ENCODE results near the gene CTNND2. TPM values are rescaled to one million over a fixed set of nuclear protein-coding genes. Genes with fewer than 3 reads are reported as not detected.

The CTNND2 gene
- total and polyA plus RNA-seq, 4 donors: 0.30 to 2.2 (median 0.71) TPM

DNA sequence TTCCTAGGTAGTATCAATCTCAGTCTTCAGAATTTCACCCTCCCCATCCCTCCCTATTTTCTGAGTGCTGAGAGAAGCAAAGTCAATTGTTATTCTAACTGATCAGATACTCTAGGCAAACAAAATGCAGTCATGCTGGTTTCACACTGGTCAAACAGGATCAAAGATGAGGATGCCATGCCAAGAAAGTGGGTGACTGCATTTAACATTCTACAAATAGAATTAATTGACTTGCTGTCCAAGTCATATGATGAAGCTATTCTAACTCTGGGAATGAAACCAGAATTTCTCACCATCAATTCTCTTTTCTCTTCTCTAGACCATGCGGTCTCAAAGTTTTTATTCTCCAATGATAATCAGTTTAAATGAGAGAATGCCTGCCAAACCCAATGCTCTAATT is 112.5 kb downstream of the CTNND2 start:
- H3K27ac ChIP-seq (ENCODE audit: low read depth in 1 of 2, low read length in 1 of 2): no peak overlapping the region
- no peak overlapping the region for H3K4me3 ChIP-seq
- H3K36me3 ChIP-seq (ENCODE audit: control insufficient read depth in 4 of 4, insufficient read depth in 4 of 4, low read length in 4 of 4): no peaks in the 10 kb centered on the region
- DNase-seq (no peak), ATAC-seq (ENCODE audit: insufficient read depth, low FRiP score) (no peak)
- TF ChIP-seq, protein P1, sequence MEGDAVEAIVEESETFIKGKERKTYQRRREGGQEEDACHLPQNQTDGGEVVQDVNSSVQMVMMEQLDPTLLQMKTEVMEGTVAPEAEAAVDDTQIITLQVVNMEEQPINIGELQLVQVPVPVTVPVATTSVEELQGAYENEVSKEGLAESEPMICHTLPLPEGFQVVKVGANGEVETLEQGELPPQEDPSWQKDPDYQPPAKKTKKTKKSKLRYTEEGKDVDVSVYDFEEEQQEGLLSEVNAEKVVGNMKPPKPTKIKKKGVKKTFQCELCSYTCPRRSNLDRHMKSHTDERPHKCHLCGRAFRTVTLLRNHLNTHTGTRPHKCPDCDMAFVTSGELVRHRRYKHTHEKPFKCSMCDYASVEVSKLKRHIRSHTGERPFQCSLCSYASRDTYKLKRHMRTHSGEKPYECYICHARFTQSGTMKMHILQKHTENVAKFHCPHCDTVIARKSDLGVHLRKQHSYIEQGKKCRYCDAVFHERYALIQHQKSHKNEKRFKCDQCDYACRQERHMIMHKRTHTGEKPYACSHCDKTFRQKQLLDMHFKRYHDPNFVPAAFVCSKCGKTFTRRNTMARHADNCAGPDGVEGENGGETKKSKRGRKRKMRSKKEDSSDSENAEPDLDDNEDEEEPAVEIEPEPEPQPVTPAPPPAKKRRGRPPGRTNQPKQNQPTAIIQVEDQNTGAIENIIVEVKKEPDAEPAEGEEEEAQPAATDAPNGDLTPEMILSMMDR (IDR thresholded peaks at IDR 0.05; ENCODE audit: control extremely low read depth, extremely low read depth): no peak
- WGBS, 2 donors: 81 to 96% methylated on average over 1 of the region's 1 CpG
- H3K9ac ChIP-seq (ENCODE audit: insufficient read depth in 1 of 2, low read length in 2 of 2): no peak overlapping the region
- H3K4me1 ChIP-seq (ENCODE audit: control insufficient read depth in 5 of 5, insufficient read depth in 5 of 5, low read length in 5 of 5): peaks cover 0 to 7% (median 0%) of the 10 kb centered on the region in 5 donors
- H3K9me3 ChIP-seq (ENCODE audit: control insufficient read depth in 4 of 4, insufficient read depth in 3 of 4, low read length in 3 of 4): peaks cover 0 to 3% (median 0%) of the 10 kb centered on the region in 4 donors
- no peaks in the 10 kb centered on the region for H3K27me3 ChIP-seq (ENCODE audit: control insufficient read depth in 3 of 3, insufficient read depth in 3 of 3, low read length in 2 of 3)

DNA sequence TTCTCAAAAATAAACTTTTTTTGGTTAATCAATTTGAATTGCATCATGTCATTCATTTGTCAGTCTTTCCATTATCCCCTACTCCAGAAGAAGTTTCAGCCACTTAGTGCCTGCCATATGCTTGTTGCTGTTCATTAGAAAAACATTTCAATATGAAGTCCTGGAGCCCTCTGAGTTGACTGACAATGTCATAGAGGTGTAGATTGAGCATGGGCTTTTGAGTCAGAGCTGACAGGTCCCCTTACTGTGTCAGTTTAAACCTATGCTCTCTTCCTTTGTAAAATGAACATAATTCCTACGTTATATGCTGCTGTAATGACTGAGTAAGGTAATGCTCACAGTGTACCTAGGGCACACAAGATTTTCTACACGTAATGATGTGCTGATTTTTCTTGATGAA is 114.0 kb downstream of the CTNND2 start:
- no peak overlapping the region for H3K4me3 ChIP-seq
- no peak overlapping the region for H3K27ac ChIP-seq (ENCODE audit: low read depth in 1 of 2, low read length in 1 of 2)
- H3K9me3 ChIP-seq (ENCODE audit: control insufficient read depth in 4 of 4, insufficient read depth in 3 of 4, low read length in 3 of 4): peaks cover 0 to 2% (median 0%) of the 10 kb centered on the region in 4 donors
- DNase-seq (no peak), ATAC-seq (ENCODE audit: insufficient read depth, low FRiP score) (no peak)
- no peak overlapping the region for H3K9ac ChIP-seq (ENCODE audit: insufficient read depth in 1 of 2, low read length in 2 of 2)
- peaks cover 0 to 7% (median 0%) of the 10 kb centered on the region in 5 donors for H3K4me1 ChIP-seq (ENCODE audit: control insufficient read depth in 5 of 5, insufficient read depth in 5 of 5, low read length in 5 of 5)
- WGBS, 2 donors: 45 to 46% methylated on average over 2 of the region's 2 CpGs
- TF ChIP-seq, protein P1 (IDR thresholded peaks at IDR 0.05; ENCODE audit: control extremely low read depth, extremely low read depth): no peak
- no peaks in the 10 kb centered on the region for H3K27me3 ChIP-seq (ENCODE audit: control insufficient read depth in 3 of 3, insufficient read depth in 3 of 3, low read length in 2 of 3)
- no peaks in the 10 kb centered on the region for H3K36me3 ChIP-seq (ENCODE audit: control insufficient read depth in 4 of 4, insufficient read depth in 4 of 4, low read length in 4 of 4)

GRCh38 chr5:11785771-11786352 is 118.4 kb downstream of the CTNND2 start:
- no peak overlapping the region for H3K9ac ChIP-seq (ENCODE audit: insufficient read depth in 1 of 2, low read length in 2 of 2)
- H3K27ac ChIP-seq (ENCODE audit: low read depth in 1 of 2, low read length in 1 of 2): no peak overlapping the region
- H3K9me3 ChIP-seq (ENCODE audit: control insufficient read depth in 4 of 4, insufficient read depth in 3 of 4, low read length in 3 of 4): peaks cover 0 to 4% (median 0%) of the 10 kb centered on the region in 4 donors
- TF ChIP-seq, protein P1 (IDR thresholded peaks at IDR 0.05; ENCODE audit: control extremely low read depth, extremely low read depth): no peak
- no peak overlapping the region for H3K4me3 ChIP-seq
- no peaks in the 10 kb centered on the region for H3K27me3 ChIP-seq (ENCODE audit: control insufficient read depth in 3 of 3, insufficient read depth in 3 of 3, low read length in 2 of 3)
- ATAC-seq (ENCODE audit: insufficient read depth, low FRiP score) (no peak), DNase-seq (no peak)
- 84 to 94% methylated on average over 6 of the region's 6 CpGs for WGBS, 2 donors
- no peaks in the 10 kb centered on the region for H3K36me3 ChIP-seq (ENCODE audit: control insufficient read depth in 4 of 4, insufficient read depth in 4 of 4, low read length in 4 of 4)
- no peaks in the 10 kb centered on the region for H3K4me1 ChIP-seq (ENCODE audit: control insufficient read depth in 5 of 5, insufficient read depth in 5 of 5, low read length in 5 of 5)
